SH-SY5Y (cell line): ENCODE data around the gene TEK.

Source experiments
- GATA2 ChIP-seq: IDR thresholded peaks from 2 replicates; pipeline ENCODE4 v1.6.1; 2011; ENCODE audit warnings: mild to moderate bottlenecking, low read depth, low read length
- GATA3 ChIP-seq: IDR thresholded peaks from 2 replicates; pipeline ENCODE4 v1.6.1; 2011; ENCODE audit warnings: low read depth, mild to moderate bottlenecking, low read length, moderate library complexity

Gene TEK

GRCh38 chr9:27109621-27110020 is 596 bp downstream of the TEK start:
- TF ChIP-seq GATA3 (no peak), GATA2 (no peak)

- TF ChIP-seq GATA2 (no peak), GATA3 (no peak)
These were observed 1.2 kb downstream of the TEK start for GRCh38 chr9:27110181-27110580.

- TF ChIP-seq GATA3 (no peak), GATA2 (no peak)
These were observed 3.2 kb downstream of the TEK start for GRCh38 chr9:27112235-27112634.

DNA sequence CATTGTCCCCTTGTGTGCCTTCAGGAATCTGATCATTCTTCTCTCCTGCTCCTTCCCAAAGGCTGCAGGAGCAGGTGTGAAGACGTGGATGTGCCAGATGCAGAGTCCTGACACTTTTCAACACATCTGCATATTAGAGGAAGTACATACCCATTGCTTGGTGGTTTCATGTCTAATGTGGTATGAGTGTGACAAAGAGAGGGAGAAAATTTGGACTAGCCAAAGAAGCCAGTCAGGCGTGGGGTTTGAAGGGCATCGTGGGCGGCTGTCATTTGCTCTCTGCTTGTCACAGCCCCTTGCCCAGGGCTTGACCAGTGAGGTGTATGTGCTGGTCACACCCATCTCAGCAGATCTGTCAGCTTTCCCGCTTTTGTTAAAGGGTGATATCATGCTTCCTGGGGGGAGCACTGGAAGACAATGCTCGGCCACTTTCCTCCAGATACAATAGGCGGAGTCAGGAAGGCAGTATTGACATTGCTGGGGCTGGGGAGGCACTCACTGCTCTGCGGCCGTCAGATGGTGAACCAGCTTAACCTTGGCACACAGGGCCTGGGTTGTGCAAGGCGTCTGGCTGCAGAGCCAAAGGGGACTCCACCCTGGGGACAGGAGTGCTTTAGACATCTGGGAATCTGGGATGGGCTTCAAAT is 8.6 kb downstream of the TEK start:
- TF ChIP-seq GATA3 = no peak
- TF ChIP-seq GATA2 = no peak

GRCh38 chr9:27118916-27119315 is 9.9 kb downstream of the TEK start:
- no peak for TF ChIP-seq GATA2
- TF ChIP-seq GATA3 = no peak

GRCh38 chr9:27124151-27124550 is 15.1 kb downstream of the TEK start:
- TF ChIP-seq GATA2 = no peak
- no peak for TF ChIP-seq GATA3

DNA sequence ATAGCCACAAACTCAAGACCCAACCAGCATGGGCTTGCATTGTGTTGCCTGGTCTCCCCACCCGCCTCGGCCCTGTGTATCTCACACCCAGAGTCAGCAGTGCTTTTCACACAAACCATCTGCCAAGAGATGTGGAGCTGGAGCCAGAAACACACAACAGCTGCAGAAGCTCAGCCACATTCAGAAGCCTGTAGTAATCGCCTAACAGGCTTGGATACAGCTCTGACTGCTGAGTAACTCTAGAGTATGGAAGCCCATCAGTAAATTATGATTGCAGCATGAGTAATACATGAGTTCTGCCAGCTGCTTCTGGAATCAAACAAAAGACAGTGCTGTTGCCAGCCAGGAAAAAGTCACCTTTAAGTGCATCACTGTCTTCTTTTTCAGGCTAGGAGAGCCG is 16.0 kb downstream of the TEK start:
- TF ChIP-seq GATA3 (no peak), GATA2 (no peak)

- TF ChIP-seq GATA2 = no peak
- no peak for TF ChIP-seq GATA3
These were observed 16.9 kb downstream of the TEK start for GRCh38 chr9:27125936-27126335.

GRCh38 chr9:27126670-27127069 is 17.6 kb downstream of the TEK start:
- TF ChIP-seq GATA2 (no peak), GATA3 (no peak)

- TF ChIP-seq GATA2 (no peak), GATA3 (no peak)
These were observed 20.2 kb downstream of the TEK start for GRCh38 chr9:27129221-27129620.

DNA sequence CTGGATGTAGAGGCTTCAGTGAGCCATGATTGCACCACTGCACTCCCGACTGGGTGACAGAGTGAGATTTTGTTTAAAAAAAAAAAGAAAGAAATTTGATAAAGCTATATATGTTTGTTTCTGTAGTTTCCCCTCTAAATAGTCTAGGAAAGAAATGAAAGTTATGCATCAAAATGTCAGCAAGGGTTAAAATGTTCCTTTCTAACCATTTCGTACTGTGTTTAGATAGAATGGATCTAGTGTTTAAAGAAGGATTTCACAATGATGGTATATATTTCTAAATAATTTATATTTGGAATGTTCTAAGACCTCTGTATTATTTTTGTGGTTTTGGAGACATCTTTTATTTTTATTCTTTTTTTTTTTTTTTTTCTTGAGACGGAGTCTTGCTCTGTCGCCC is 22.7 kb downstream of the TEK start:
- no peak for TF ChIP-seq GATA2
- no peak for TF ChIP-seq GATA3

DNA sequence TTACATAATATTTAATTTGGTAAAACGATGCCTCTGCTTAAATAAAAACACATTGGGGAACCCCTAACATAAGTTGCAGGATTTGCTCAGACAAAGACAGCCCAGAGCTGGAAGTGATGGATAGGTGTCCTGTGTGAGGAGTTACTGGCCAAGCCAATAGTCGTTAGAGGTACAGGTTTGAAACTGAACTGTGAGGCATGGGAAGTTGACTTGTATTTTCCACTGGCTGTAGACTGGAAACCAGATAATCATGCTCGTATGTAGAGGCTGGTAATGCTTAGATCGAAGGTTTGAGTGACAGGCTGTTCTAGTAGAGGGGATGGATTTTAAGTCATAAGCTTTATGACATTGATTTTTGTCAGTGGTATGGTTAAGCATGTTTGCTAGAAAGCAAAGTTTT is 24.8 kb downstream of the TEK start:
- TF ChIP-seq GATA3 (no peak), GATA2 (no peak)

- TF ChIP-seq GATA3 (no peak), GATA2 (no peak)
These were observed 33.4 kb downstream of the TEK start for GRCh38 chr9:27142299-27142930.

- TF ChIP-seq GATA3 = no peak
- no peak for TF ChIP-seq GATA2
These were observed 36.1 kb downstream of the TEK start for GRCh38 chr9:27145143-27145542.

GRCh38 chr9:27149651-27150050 is 40.6 kb downstream of the TEK start:
- TF ChIP-seq GATA3 (no peak), GATA2 (no peak)
